NCI-H2107 (cell line): ENCODE results near the gene PRR19.

ENCODE experiments used
- DNase-seq: peaks from one replicate; lab custom pipeline; 2025; lab: John Stamatoyannopoulos, UW

Gene PRR19

DNA sequence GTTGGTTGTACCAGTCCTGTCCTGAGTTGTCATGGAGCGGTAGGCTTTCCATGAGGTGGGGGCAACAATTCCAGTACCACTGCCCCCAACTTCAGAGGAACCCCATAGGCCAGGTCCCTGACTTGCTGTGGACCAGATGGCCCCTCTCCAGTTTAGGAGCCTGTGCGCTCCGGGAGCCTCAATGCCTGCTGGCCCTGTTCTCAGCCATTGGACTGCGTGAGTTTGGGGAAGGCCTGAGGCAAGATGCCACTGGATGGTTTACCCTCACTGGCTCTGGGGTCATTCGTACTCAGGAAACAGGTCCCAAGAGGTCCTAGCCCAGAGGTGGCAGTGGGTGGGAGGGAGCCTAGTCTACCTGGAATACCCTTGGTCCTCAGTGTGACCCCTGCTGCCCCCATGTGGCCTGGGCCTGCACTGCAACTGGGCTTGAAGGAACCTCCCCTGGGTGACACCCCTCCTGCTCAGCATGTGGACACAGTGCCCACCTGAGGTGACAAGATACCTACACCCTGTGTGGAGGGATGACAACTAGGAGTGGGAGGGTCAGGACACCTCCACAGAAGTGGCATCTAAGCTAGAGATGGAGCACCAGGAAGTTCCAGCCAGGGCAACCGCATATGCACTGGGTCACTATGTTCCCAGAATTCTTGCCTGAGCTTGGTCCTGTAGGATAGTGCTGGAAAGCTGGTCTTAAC is 6.0 kb upstream of the PRR19 start:
- peak; percentile 39 for DNase-seq

DNA sequence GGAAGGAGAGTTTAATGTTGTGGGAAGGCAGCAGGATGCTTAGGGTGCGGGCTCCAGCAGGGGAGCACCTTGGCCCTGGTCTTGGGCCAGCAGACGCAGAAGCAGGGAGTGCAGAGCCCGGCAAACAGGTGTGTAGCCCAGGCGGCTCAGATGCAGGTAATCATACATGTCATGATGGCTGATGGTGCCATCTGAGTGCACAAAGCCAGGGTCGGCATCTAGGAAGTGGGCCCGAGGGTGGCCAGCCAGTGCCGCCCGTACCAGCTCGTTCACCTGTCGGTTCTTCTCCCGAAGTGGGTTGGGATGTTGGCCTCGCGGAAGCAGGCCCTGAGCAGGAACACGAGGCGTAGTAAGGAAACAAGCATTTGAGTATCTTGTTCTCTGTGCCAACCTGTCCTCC is 4.9 kb upstream of the PRR19 start:
- no peak for DNase-seq

GRCh38 chr19:42303101-42303464 is 1.2 kb downstream of the PRR19 start:
- no peak for DNase-seq

- no peak for DNase-seq
Measured at GRCh38 chr19:42303876-42304275, 1.9 kb downstream of the PRR19 start.

DNA sequence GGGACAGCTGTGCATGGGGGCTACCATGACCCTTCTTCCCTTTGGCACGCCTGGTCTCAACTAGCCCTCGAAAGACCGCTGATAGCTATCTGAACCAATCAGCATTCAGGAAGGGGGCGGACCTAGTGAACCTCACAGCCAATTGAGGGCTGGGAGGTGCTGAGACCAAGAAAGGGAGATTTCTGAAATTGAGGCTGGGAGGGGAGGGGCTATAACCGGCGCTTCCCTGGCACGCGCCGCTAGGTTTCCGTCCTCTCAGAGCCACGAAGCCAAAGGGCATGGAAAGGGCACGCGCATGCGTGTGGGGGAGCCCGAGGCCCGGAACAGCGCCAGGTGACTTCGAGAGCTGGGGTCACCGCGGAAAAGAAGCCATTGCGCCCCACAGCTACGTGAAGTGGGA is 4.7 kb downstream of the PRR19 start:
- DNase-seq, result no peak

DNA sequence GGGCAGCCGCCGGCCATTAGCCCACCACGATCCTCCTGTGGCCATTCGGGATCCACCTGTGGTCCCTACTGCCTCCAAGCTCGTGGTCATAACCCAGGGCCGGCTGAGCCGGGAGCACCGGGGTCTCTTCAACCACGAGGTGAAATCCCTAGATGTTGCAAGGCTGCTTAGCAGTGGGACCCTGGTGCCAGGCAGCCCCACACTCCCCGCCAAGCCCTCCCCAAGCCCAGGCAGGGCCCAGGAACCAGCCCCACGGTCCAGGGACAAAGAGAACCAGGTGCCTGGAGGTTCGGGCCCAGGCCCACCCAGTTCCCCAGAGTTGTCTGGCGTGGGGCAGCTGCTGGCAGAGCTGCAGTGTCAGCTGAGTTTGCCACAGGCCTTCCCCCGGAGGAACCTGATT is 7.8 kb downstream of the PRR19 start:
- no peak for DNase-seq

- DNase-seq, result no peak
Measured at GRCh38 chr19:42311657-42312056, 9.7 kb downstream of the PRR19 start.

GRCh38 chr19:42312370-42312769 is 10.4 kb downstream of the PRR19 start:
- DNase-seq, result no peak

DNA sequence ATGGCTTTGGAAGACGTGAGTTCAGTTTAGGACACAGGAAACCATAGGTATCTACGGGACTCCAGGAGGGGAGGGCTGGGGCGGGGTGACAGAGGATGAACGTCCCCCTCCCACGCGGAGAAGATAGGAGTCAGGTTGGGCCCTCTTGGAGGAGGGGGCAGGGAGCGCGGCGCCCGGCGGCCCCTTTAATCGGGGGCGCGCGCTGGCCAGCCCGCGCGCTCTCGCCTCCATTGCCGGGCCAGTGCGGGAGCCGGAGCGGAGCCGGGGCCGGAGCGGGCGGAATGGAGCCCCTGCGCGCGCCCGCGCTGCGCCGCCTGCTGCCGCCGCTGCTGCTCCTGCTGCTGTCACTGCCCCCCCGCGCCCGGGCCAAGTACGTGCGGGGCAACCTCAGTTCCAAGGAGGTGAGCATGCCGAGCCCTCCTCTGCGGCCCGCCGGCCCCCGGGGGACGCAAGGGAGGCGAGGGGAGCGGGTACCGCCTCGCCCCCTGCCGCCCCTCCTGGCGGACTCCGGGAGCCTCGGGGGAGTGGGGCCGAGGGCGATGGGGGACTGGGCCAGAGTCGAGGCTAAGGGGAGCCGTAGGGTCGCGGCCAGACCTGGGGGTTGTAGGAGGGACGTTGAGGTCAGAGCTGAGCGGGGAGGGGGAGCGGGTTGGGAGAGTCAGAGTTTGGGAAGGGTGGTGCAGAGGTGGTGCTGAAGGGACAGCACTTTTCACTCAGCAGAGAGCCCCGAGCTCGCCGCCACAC is 11.3 kb downstream of the PRR19 start, which contains the start of gene TMEM145:
Gene TMEM145 (plus strand): TSS at position 214 of the 744 bp plus-strand sequence. CDS start 68 bp downstream, at position 282.
- DNase-seq, result peak; percentile 33

GRCh38 chr19:42313840-42314755 is 12.2 kb downstream of the PRR19 start:
- no peak for DNase-seq

DNA sequence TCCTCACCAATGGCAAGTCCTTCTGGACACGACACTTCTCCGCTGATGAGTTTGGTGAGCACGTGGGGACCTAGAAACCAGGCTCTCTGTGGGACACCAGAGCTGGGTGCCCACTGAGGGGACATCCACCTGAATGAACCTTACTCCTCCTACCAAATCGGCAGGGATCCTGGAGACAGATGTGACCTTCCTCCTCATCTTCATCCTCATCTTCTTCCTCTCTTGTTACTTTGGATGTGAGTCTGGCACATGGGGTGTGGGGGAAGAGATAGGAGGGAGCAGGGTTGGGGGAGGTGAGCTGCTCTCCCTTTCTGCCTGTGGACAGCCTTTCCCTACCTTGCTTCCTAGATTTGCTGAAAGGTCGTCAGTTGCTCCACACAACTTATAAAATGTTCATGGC is 13.1 kb downstream of the PRR19 start:
- DNase-seq, result no peak

- DNase-seq, result no peak
Measured at GRCh38 chr19:42316223-42317211, 14.6 kb downstream of the PRR19 start.

DNA sequence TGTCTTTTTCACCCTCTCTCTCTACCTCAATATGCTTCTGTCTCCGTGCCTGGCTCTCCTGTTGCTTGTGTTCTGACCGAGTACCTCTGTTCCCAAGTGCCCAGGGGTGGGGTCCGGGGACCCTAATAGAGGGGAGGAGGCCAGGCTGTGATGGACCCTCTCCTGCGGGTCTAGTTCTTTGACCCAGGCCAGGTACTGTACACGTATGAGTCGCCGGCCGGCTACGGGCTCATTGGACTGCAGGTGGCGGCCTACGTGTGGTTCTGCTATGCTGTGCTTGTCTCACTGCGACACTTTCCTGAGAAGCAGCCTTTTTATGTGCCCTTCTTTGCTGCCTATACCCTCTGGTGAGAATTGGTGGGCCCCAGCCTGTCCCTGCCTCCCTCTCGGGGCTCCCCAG is 15.6 kb downstream of the PRR19 start:
- DNase-seq, result no peak

DNA sequence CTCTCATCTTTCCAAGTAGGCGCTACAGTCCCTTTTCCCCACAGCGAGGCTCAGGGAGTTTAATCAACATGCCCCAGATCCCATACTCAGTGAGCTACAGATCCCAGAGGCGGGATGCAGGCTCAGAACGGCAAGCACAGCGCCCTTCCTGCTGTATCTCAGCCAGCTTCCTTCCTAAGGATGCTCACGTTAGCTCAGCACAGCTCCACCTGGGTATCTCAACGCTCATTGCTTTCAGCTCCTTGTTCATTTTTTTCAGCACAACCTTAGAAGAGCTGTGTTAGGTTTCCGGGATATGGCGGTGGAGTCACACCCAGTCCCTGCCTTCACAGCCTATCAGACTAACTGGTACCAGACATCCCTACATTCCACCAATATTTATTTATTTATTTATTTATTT is 20.4 kb downstream of the PRR19 start:
- DNase-seq, result no peak

- DNase-seq, result no peak
Measured at GRCh38 chr19:42323473-42323851, 21.5 kb downstream of the PRR19 start.

GRCh38 chr19:42323852-42324654 is 22.1 kb downstream of the PRR19 start:
- DNase-seq, result no peak

- no peak for DNase-seq
Measured at GRCh38 chr19:42324655-42325307, 22.8 kb downstream of the PRR19 start.

DNA sequence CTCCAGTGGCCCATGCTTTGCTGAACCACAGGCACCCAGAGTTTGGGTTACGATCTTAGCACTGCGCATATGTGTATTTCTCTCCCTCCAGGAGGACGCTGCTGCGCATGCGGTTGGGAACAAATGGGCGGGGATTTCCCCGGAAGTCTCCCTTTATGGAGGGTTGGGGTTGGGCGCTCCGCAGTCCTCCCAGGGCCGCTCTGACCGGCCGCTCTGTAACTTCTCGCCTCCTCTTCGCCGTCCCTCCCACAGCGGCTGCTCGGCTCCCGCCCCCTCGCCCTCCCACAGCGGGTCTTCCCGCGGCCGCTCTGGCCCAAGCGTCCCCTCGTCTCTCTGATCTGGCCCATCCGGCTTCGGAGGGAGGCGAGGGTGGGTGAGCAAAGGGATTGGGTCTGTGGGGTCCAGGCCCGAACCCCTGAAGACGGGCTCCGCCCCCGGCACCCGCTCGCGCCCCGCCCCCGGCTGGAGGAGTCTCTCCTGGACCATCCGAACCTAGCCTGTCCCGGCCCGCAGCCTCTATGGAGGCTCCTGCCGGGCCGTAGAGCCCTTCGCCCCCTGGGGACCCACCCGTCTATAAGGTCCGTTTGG is 23.5 kb downstream of the PRR19 start, which contains the start of gene MEGF8:
Gene MEGF8 (plus strand): TSS at position 328 of the 588 bp plus-strand sequence. CDS start 609 bp downstream, outside the sequence.
- peak; percentile 95 for DNase-seq
